Measurements from ENCODE around the gene TECTA.
"Not testable (repeated sequence)": the region's sequence is repeated elsewhere in the genome, so short reads cannot be mapped to it uniquely, and the experiment has no call there.

Gene TECTA

GRCh38 chr11:121105481-121106195 lies 4.6 kb downstream of the TECTA start:
- Mint-ChIP-seq H3K36me3 (ENCODE audit: low read depth) (no peaks in the 10 kb centered on the region), H3K27ac (no peak overlapping the region), H3K4me1 (ENCODE audit: low read depth) (no peaks in the 10 kb centered on the region), H3K27me3 (ENCODE audit: low read depth) (peaks cover 8% of the 10 kb centered on the region), H3K9me3 (no peaks in the 10 kb centered on the region), H3K4me3 (no peak overlapping the region)

GRCh38 chr11:121106812-121107211 lies 5.8 kb downstream of the TECTA start:
- Mint-ChIP-seq H3K4me3 (no peak overlapping the region), H3K27ac (no peak overlapping the region), H3K4me1 (ENCODE audit: low read depth) (no peaks in the 10 kb centered on the region), H3K36me3 (ENCODE audit: low read depth) (no peaks in the 10 kb centered on the region), H3K9me3 (no peaks in the 10 kb centered on the region), H3K27me3 (ENCODE audit: low read depth) (peaks cover 19% of the 10 kb centered on the region)

- Mint-ChIP-seq H3K27ac (no peak overlapping the region), H3K27me3 (ENCODE audit: low read depth) (peaks cover 28% of the 10 kb centered on the region), H3K36me3 (ENCODE audit: low read depth) (no peaks in the 10 kb centered on the region), H3K9me3 (no peaks in the 10 kb centered on the region), H3K4me1 (ENCODE audit: low read depth) (no peaks in the 10 kb centered on the region), H3K4me3 (no peak overlapping the region)
Observed at GRCh38 chr11:121108413-121108812, 7.4 kb downstream of the TECTA start.

- H3K27me3 Mint-ChIP-seq (ENCODE audit: low read depth): peaks cover 28% of the 10 kb centered on the region
- no peaks in the 10 kb centered on the region for H3K9me3 Mint-ChIP-seq
- H3K27ac Mint-ChIP-seq: no peak overlapping the region
Observed at GRCh38 chr11:121109471-121109870, 8.4 kb downstream of the TECTA start.

GRCh38 chr11:121109916-121110586 lies 9.0 kb downstream of the TECTA start:
- no peak overlapping the region for H3K27ac Mint-ChIP-seq
- no peak overlapping the region for H3K4me3 Mint-ChIP-seq
- H3K36me3 Mint-ChIP-seq (ENCODE audit: low read depth): no peaks in the 10 kb centered on the region
- no peaks in the 10 kb centered on the region for H3K9me3 Mint-ChIP-seq
- no peaks in the 10 kb centered on the region for H3K4me1 Mint-ChIP-seq (ENCODE audit: low read depth)
- peaks cover 28% of the 10 kb centered on the region for H3K27me3 Mint-ChIP-seq (ENCODE audit: low read depth)

More at GRCh38 chr11:121109471-121109870, 8.4 kb downstream of the TECTA start:
- Mint-ChIP-seq H3K4me3 (no peak overlapping the region), H3K4me1 (ENCODE audit: low read depth) (no peaks in the 10 kb centered on the region), H3K36me3 (ENCODE audit: low read depth) (no peaks in the 10 kb centered on the region)

- Mint-ChIP-seq H3K36me3 (ENCODE audit: low read depth) (no peaks in the 10 kb centered on the region), H3K9me3 (no peaks in the 10 kb centered on the region), H3K4me3 (no peak overlapping the region), H3K27ac (no peak overlapping the region), H3K4me1 (ENCODE audit: low read depth) (no peaks in the 10 kb centered on the region), H3K27me3 (ENCODE audit: low read depth) (peaks cover 28% of the 10 kb centered on the region)
Observed at GRCh38 chr11:121110871-121111724, 10.1 kb downstream of the TECTA start.

- H3K9me3 Mint-ChIP-seq: no peaks in the 10 kb centered on the region
- no peak overlapping the region for H3K4me3 Mint-ChIP-seq
- H3K36me3 Mint-ChIP-seq (ENCODE audit: low read depth): no peaks in the 10 kb centered on the region
- no peaks in the 10 kb centered on the region for H3K4me1 Mint-ChIP-seq (ENCODE audit: low read depth)
- H3K27ac Mint-ChIP-seq: no peak overlapping the region
- H3K27me3 Mint-ChIP-seq (ENCODE audit: low read depth): peaks cover 28% of the 10 kb centered on the region
Observed at GRCh38 chr11:121112498-121113455, 11.7 kb downstream of the TECTA start.

GRCh38 chr11:121113611-121114010 lies 12.6 kb downstream of the TECTA start:
- no peaks in the 10 kb centered on the region for H3K4me1 Mint-ChIP-seq (ENCODE audit: low read depth)
- no peak overlapping the region for H3K27ac Mint-ChIP-seq
- H3K9me3 Mint-ChIP-seq: no peaks in the 10 kb centered on the region
- H3K4me3 Mint-ChIP-seq: no peak overlapping the region
- no peaks in the 10 kb centered on the region for H3K36me3 Mint-ChIP-seq (ENCODE audit: low read depth)
- H3K27me3 Mint-ChIP-seq (ENCODE audit: low read depth): peaks cover 28% of the 10 kb centered on the region

GRCh38 chr11:121115024-121115423 lies 14.0 kb downstream of the TECTA start:
- H3K27ac Mint-ChIP-seq; H3K9me3 Mint-ChIP-seq; H3K4me3 Mint-ChIP-seq; H3K4me1 Mint-ChIP-seq (ENCODE audit: low read depth); H3K36me3 Mint-ChIP-seq (ENCODE audit: low read depth): not testable (repeated sequence)
- peaks cover 24% of the 10 kb centered on the region for H3K27me3 Mint-ChIP-seq (ENCODE audit: low read depth)

- Mint-ChIP-seq H3K4me1 (ENCODE audit: low read depth) (no peaks in the 10 kb centered on the region), H3K27me3 (ENCODE audit: low read depth) (peaks cover under 1% of the 10 kb centered on the region), H3K36me3 (ENCODE audit: low read depth) (no peaks in the 10 kb centered on the region), H3K4me3 (no peak overlapping the region), H3K27ac (no peak overlapping the region), H3K9me3 (no peaks in the 10 kb centered on the region)
Observed at GRCh38 chr11:121117788-121118187, 16.7 kb downstream of the TECTA start.

- no peak overlapping the region for H3K4me3 Mint-ChIP-seq
- no peak overlapping the region for H3K27ac Mint-ChIP-seq
- peaks cover 4% of the 10 kb centered on the region for H3K9me3 Mint-ChIP-seq
- H3K27me3 Mint-ChIP-seq (ENCODE audit: low read depth): no peaks in the 10 kb centered on the region
- no peaks in the 10 kb centered on the region for H3K4me1 Mint-ChIP-seq (ENCODE audit: low read depth)
- no peaks in the 10 kb centered on the region for H3K36me3 Mint-ChIP-seq (ENCODE audit: low read depth)
Observed at GRCh38 chr11:121119440-121119839, 18.4 kb downstream of the TECTA start.

GRCh38 chr11:121122328-121122727 lies 21.3 kb downstream of the TECTA start:
- Mint-ChIP-seq H3K27me3 (ENCODE audit: low read depth) (no peaks in the 10 kb centered on the region), H3K4me3 (no peak overlapping the region), H3K4me1 (ENCODE audit: low read depth) (no peaks in the 10 kb centered on the region), H3K27ac (no peak overlapping the region), H3K36me3 (ENCODE audit: low read depth) (no peaks in the 10 kb centered on the region), H3K9me3 (peaks cover 4% of the 10 kb centered on the region)

GRCh38 chr11:121123496-121124069 lies 22.5 kb downstream of the TECTA start:
- no peaks in the 10 kb centered on the region for H3K27me3 Mint-ChIP-seq (ENCODE audit: low read depth)
- H3K4me1 Mint-ChIP-seq (ENCODE audit: low read depth): no peaks in the 10 kb centered on the region
- no peaks in the 10 kb centered on the region for H3K36me3 Mint-ChIP-seq (ENCODE audit: low read depth)
- H3K27ac Mint-ChIP-seq: no peak overlapping the region
- H3K9me3 Mint-ChIP-seq: peaks cover 4% of the 10 kb centered on the region
- H3K4me3 Mint-ChIP-seq: no peak overlapping the region
